ENCODE measurements around the gene ROPN1. TPM values are rescaled to one million over a fixed set of nuclear protein-coding genes. Genes with fewer than 3 reads are reported as not detected.
"Not testable (repeated sequence)": the region's sequence is repeated elsewhere in the genome, so short reads cannot be mapped to it uniquely, and the experiment has no call there.

Gene ROPN1
- total RNA-seq = not detected

GRCh38 chr3:123991730-123992588 is at the start of gene ROPN1:
Gene ROPN1 (minus strand): TSS chr3:123992124. CDS start chr3:123980481, 11,643 bp downstream.
- H3K27ac ChIP-seq; H3K9me3 ChIP-seq; DNase-seq (ENCODE audit: extremely low spot score in 2 of 2); H3K4me1 ChIP-seq; intact Hi-C loops (cut with DNase I); H3K27me3 ChIP-seq; H3K36me3 ChIP-seq; H3K4me3 ChIP-seq: not testable (repeated sequence)

GRCh38 chr3:124041553-124041952 is 49.6 kb upstream of the ROPN1 start:
- DNase-seq (ENCODE audit: extremely low spot score in 2 of 2) = no peak
- TF ChIP-seq POLR2A (IDR thresholded peaks at IDR 0.05) (no peak), CTCF (IDR thresholded peaks at IDR 0.05) (no peak), POLR2AphosphoS5 (IDR thresholded peaks at IDR 0.05; ENCODE audit: insufficient read depth in 1 of 2, low read depth in 1 of 2) (no peak)
- H3K36me3 ChIP-seq = no peaks in the 10 kb centered on the region
- no peak overlapping the region for H3K27ac ChIP-seq
- intact Hi-C loops (cut with DNase I) = no loop called here
- H3K4me3 ChIP-seq = no peak overlapping the region
- no peaks in the 10 kb centered on the region for H3K27me3 ChIP-seq
- no peaks in the 10 kb centered on the region for H3K4me1 ChIP-seq
- H3K9me3 ChIP-seq = no peaks in the 10 kb centered on the region

GRCh38 chr3:124037326-124037725 is 45.4 kb upstream of the ROPN1 start:
- Histone ChIP-seq H3K4me1 (peaks cover 10% of the 10 kb centered on the region), H3K27ac (no peak overlapping the region), H3K36me3 (no peaks in the 10 kb centered on the region), H3K27me3 (no peaks in the 10 kb centered on the region), H3K9me3 (no peaks in the 10 kb centered on the region), H3K4me3 (no peak overlapping the region)
- intact Hi-C loops (cut with DNase I) = no loop called here
- no peak for DNase-seq (ENCODE audit: extremely low spot score in 2 of 2)
- TF ChIP-seq POLR2A (IDR thresholded peaks at IDR 0.05) (no peak), POLR2AphosphoS5 (IDR thresholded peaks at IDR 0.05; ENCODE audit: insufficient read depth in 1 of 2, low read depth in 1 of 2) (no peak)

GRCh38 chr3:124036214-124036613 is 44.3 kb upstream of the ROPN1 start:
- intact Hi-C loops (cut with DNase I); H3K9me3 ChIP-seq; DNase-seq (ENCODE audit: extremely low spot score in 2 of 2); H3K36me3 ChIP-seq; H3K4me3 ChIP-seq; H3K27ac ChIP-seq; H3K27me3 ChIP-seq: not testable (repeated sequence)
- H3K4me1 ChIP-seq = peaks cover 15% of the 10 kb centered on the region

GRCh38 chr3:124035463-124036121 is 43.7 kb upstream of the ROPN1 start:
- Histone ChIP-seq H3K4me3 (no peak overlapping the region), H3K4me1 (peaks cover 15% of the 10 kb centered on the region), H3K9me3 (no peaks in the 10 kb centered on the region), H3K27ac (no peak overlapping the region), H3K36me3 (no peaks in the 10 kb centered on the region), H3K27me3 (no peaks in the 10 kb centered on the region)
- no peak for DNase-seq (ENCODE audit: extremely low spot score in 2 of 2)
- intact Hi-C loops (cut with DNase I) = no loop called here
- TF ChIP-seq POLR2AphosphoS5 (IDR thresholded peaks at IDR 0.05; ENCODE audit: insufficient read depth in 1 of 2, low read depth in 1 of 2) (no peak), POLR2A (IDR thresholded peaks at IDR 0.05) (no peak), CTCF (IDR thresholded peaks at IDR 0.05) (no peak)

- intact Hi-C loops (cut with DNase I) = no loop called here
- H3K36me3 ChIP-seq = no peaks in the 10 kb centered on the region
- DNase-seq (ENCODE audit: extremely low spot score in 2 of 2) = no peak
- H3K27me3 ChIP-seq = no peaks in the 10 kb centered on the region
- peak overlapping the region; percentile 66 to 78 for H3K4me3 ChIP-seq
- TF ChIP-seq POLR2A (IDR thresholded peaks at IDR 0.05) = no peak
- TF ChIP-seq POLR2AphosphoS5 (IDR thresholded peaks at IDR 0.05; ENCODE audit: insufficient read depth in 1 of 2, low read depth in 1 of 2) = no peak
- no peak for TF ChIP-seq CTCF (IDR thresholded peaks at IDR 0.05)
- H3K27ac ChIP-seq = no peak overlapping the region
- no peaks in the 10 kb centered on the region for H3K9me3 ChIP-seq
- H3K4me1 ChIP-seq = peaks cover 15% of the 10 kb centered on the region
Measured at GRCh38 chr3:124034844-124035152, 42.9 kb upstream of the ROPN1 start.

Measured in vagina (tissue), 2 donors.